ENCODE data around the gene RHOBTB1. TPM values are rescaled to one million over a fixed set of nuclear protein-coding genes. Genes with fewer than 3 reads are reported as not detected.

The RHOBTB1 gene
- total RNA-seq, 1 experiment from 2014 or later: 2.5 TPM

- no peak overlapping the region for H3K14ac ChIP-seq (ENCODE audit: insufficient read depth, low read length)
- no peak overlapping the region for H3K4ac ChIP-seq (ENCODE audit: low read depth, low read length)
- no peak overlapping the region for H3K4me2 ChIP-seq (ENCODE audit: insufficient read depth, insufficient read length, low read length)
- H3K4me3 Mint-ChIP-seq: no peak overlapping the region
- no peak overlapping the region for H4K8ac ChIP-seq (replicated peaks; ENCODE audit: insufficient read length, low read depth, low read length)
- H2BK15ac ChIP-seq (ENCODE audit: low read depth, low read length): no peak overlapping the region
- H3K23ac ChIP-seq (ENCODE audit: insufficient read length, low read depth, low read length): no peak overlapping the region
- H2BK120ac ChIP-seq (ENCODE audit: low read depth, low read length, poor library complexity, severe bottlenecking): no peak overlapping the region
- H2BK12ac ChIP-seq (ENCODE audit: insufficient read length, low read depth, low read length): no peak overlapping the region
- H3K9ac ChIP-seq (ENCODE audit: extremely low read depth, insufficient read length, low read length): no peak overlapping the region
- no peak overlapping the region for H2BK5ac ChIP-seq (ENCODE audit: insufficient read length, low read length)
- no peak overlapping the region for H2AK5ac ChIP-seq (ENCODE audit: insufficient read length, low read length)
- TF ChIP-seq, protein P1, sequence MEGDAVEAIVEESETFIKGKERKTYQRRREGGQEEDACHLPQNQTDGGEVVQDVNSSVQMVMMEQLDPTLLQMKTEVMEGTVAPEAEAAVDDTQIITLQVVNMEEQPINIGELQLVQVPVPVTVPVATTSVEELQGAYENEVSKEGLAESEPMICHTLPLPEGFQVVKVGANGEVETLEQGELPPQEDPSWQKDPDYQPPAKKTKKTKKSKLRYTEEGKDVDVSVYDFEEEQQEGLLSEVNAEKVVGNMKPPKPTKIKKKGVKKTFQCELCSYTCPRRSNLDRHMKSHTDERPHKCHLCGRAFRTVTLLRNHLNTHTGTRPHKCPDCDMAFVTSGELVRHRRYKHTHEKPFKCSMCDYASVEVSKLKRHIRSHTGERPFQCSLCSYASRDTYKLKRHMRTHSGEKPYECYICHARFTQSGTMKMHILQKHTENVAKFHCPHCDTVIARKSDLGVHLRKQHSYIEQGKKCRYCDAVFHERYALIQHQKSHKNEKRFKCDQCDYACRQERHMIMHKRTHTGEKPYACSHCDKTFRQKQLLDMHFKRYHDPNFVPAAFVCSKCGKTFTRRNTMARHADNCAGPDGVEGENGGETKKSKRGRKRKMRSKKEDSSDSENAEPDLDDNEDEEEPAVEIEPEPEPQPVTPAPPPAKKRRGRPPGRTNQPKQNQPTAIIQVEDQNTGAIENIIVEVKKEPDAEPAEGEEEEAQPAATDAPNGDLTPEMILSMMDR (conservative IDR thresholded peaks at IDR 0.05): no peak
- no peak overlapping the region for H3K18ac ChIP-seq (ENCODE audit: insufficient read length, low read depth, low read length)
- H3K4me1 ChIP-seq (ENCODE audit: insufficient read depth, low read length): no peaks in the 10 kb centered on the region
- no peak overlapping the region for H4K5ac ChIP-seq (ENCODE audit: insufficient read length, low read depth, low read length)
- no peak overlapping the region for H4K91ac ChIP-seq (ENCODE audit: insufficient read length, low read depth, low read length)
- no peak overlapping the region for H3K27ac ChIP-seq (ENCODE audit: insufficient read length, low read depth, low read length)
- DNase-seq: no peak
- H3K56ac ChIP-seq (ENCODE audit: insufficient read length, low read depth, low read length): no peak overlapping the region
- no peaks in the 10 kb centered on the region for H3K79me2 ChIP-seq (ENCODE audit: insufficient read depth, low read length)
- H3K9me3 ChIP-seq (ENCODE audit: control insufficient read depth, low read depth, low read length): no peaks in the 10 kb centered on the region
- H3K27me3 Mint-ChIP-seq (ENCODE audit: low read depth): no peaks in the 10 kb centered on the region
- H2BK20ac ChIP-seq (ENCODE audit: low read depth, low read length, poor library complexity, severe bottlenecking): no peak overlapping the region
- no peaks in the 10 kb centered on the region for H4K20me1 ChIP-seq (ENCODE audit: control insufficient read depth, insufficient read depth, insufficient read length)
- no peaks in the 10 kb centered on the region for H3K9me3 Mint-ChIP-seq
- H2AFZ ChIP-seq (ENCODE audit: low read length): no peak overlapping the region
- no peak overlapping the region for H3K27ac Mint-ChIP-seq
- H3K36me3 Mint-ChIP-seq (ENCODE audit: insufficient read depth in 1 of 3, low read depth in 3 of 3): no peaks in the 10 kb centered on the region
- no peaks in the 10 kb centered on the region for H3K23me2 ChIP-seq (ENCODE audit: insufficient read length, low read depth, low read length, poor library complexity, severe bottlenecking)
- H3T11ph ChIP-seq (ENCODE audit: low read length): no peak overlapping the region
- WGBS (ENCODE audit: extremely low coverage, insufficient read length, low lambda C conversion rate): no CpG with 5 or more reads among the region's 3 CpGs
- peaks cover 15 to 20% of the 10 kb centered on the region in 2 experiments for H3K4me1 Mint-ChIP-seq
- no peaks in the 10 kb centered on the region for H3K27me3 ChIP-seq (ENCODE audit: insufficient read depth, low read length)
- H3K79me1 ChIP-seq (ENCODE audit: insufficient read depth, low read depth, low read length, poor library complexity, severe bottlenecking): no peaks in the 10 kb centered on the region
Measured at GRCh38 chr10:60878224-60878623, 65.8 kb downstream of the RHOBTB1 start.

All from H9 (cell line).